ENCODE data around the gene ADAMTS2.

DNA sequence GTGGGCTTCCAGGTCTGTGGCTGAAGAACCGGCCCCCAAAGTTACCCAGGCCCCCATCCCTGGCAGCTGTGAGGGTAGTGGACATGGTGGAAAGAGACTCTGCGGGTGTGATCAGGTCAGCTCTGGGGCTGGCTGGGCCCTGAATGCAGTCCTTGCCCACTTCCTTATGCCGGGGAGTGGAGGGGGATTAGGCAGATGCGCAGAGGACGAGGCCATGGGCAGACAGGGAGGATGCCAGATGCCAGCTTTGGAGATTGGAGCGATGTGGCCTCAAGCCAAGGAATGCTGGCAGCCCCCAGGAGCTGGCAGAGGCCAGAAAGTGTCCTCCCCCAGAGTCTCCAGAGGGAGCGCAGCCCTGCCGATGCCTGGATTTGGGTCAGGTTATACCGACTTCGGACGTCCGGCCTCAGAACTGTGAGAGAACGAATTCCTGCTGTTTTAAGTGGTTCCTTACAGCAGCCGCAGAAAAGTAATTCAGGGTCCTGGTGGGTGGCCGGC, 69.8 kb downstream of the ADAMTS2 start:
- TF ChIP-seq BCL11A (IDR thresholded peaks at IDR 0.05; ENCODE audit: low read depth in 2 of 2, low read length in 2 of 2) (no peak), GTF2F1 (IDR thresholded peaks at IDR 0.05; ENCODE audit: borderline replicate concordance, low read depth, low read length) (no peak), TEAD4 (IDR thresholded peaks at IDR 0.05; ENCODE audit: low read depth, low read length) (no peak), NRF1 (IDR thresholded peaks at IDR 0.05; ENCODE audit: low read depth, low read length) (no peak)
